ENCODE measurements around the gene CNTFR.

GRCh38 chr9:34506623-34507022, 82.9 kb downstream of the CNTFR start:
- TF ChIP-seq CTCF (IDR thresholded peaks at IDR 0.05), result no peak
- TF ChIP-seq SIN3A (IDR thresholded peaks at IDR 0.05; ENCODE audit: borderline replicate concordance, insufficient read depth, low read depth, low read length), result no peak
